Astrocyte (in vitro differentiated cells and primary cell): Measurements from ENCODE around the gene EPHA6. TPM values are rescaled to one million over a fixed set of nuclear protein-coding genes. Genes with fewer than 3 reads are reported as not detected.
"Not testable (repeated sequence)": the region's sequence is repeated elsewhere in the genome, so short reads cannot be mapped to it uniquely, and the experiment has no call there.

ENCODE experiments used
- DNase-seq: peaks from one replicate; pipeline ENCODE4 v3.0.0-alpha.2; 2010; ENCODE audit warnings: low read depth
- FAIRE-seq: peaks from 2 replicates; lab custom pipeline; 2011; peaks lifted over from hg19 to GRCh38; lab: Jason Lieb, UNC
- H2AFZ ChIP-seq: 2 replicates; pipeline ENCODE4 v1.6.0; 2012; ENCODE audit warnings: low read depth, low read length, inconsistent platforms
- H3K27ac ChIP-seq: 2 replicates; pipeline ENCODE4 v1.5.1; 2011; ENCODE audit warnings: low read depth, low read length, inconsistent platforms
- H3K27me3 ChIP-seq: 2 replicates; pipeline ENCODE4 v1.6.0; 2011; ENCODE audit warnings: low read length, inconsistent platforms; ENCODE audit not compliant: insufficient read depth
- H3K36me3 ChIP-seq: 2 replicates; pipeline ENCODE4 v1.5.1; 2011; ENCODE audit warnings: low read length, inconsistent platforms; ENCODE audit not compliant: insufficient read depth
- H3K4me1 ChIP-seq: 2 replicates; pipeline ENCODE4 v1.5.1; 2011; ENCODE audit warnings: low read length, inconsistent platforms; ENCODE audit not compliant: insufficient read depth
- H3K4me2 ChIP-seq: 2 replicates; pipeline ENCODE4 v1.6.0; 2012; ENCODE audit warnings: low read length, inconsistent platforms
- H3K4me3 ChIP-seq: 2 replicates; pipeline ENCODE4 v1.5.1; 2011; ENCODE audit warnings: low read depth, mild to moderate bottlenecking, low read length, inconsistent platforms; ENCODE audit not compliant: insufficient read depth
- H3K79me2 ChIP-seq: 2 replicates; pipeline ENCODE4 v1.6.0; 2012; ENCODE audit warnings: mild to moderate bottlenecking, low read length, inconsistent platforms; ENCODE audit not compliant: insufficient read depth
- H3K9ac ChIP-seq: 2 replicates; pipeline ENCODE4 v1.6.0; 2012; ENCODE audit warnings: mild to moderate bottlenecking, low read length, inconsistent platforms
- H3K9me3 ChIP-seq: 2 replicates; pipeline ENCODE4 v1.5.1; 2012; ENCODE audit warnings: low read depth, mild to moderate bottlenecking, low read length, inconsistent platforms; ENCODE audit not compliant: insufficient read depth
- H4K20me1 ChIP-seq: 2 replicates; pipeline ENCODE4 v1.6.0; 2012; ENCODE audit warnings: low read length, inconsistent platforms; ENCODE audit not compliant: insufficient read depth
- H3K27ac Mint-ChIP-seq: one replicate; pipeline ENCODE4 v1.8.0; 2021; ENCODE audit warnings: mild to moderate bottlenecking, mixed read lengths; ENCODE audit not compliant: unreplicated experiment
- H3K27me3 Mint-ChIP-seq: one replicate; pipeline ENCODE4 v1.8.0; 2021; ENCODE audit warnings: low read depth, mixed read lengths; ENCODE audit not compliant: unreplicated experiment
- H3K36me3 Mint-ChIP-seq: one replicate; pipeline ENCODE4 v1.8.0; 2021; ENCODE audit warnings: low read depth, mixed read lengths; ENCODE audit not compliant: unreplicated experiment
- H3K4me1 Mint-ChIP-seq: one replicate; pipeline ENCODE4 v1.8.0; 2021; ENCODE audit warnings: low read depth, mixed read lengths; ENCODE audit not compliant: unreplicated experiment
- H3K4me3 Mint-ChIP-seq: one replicate; pipeline ENCODE4 v1.8.0; 2021; ENCODE audit warnings: mild to moderate bottlenecking, moderate library complexity, mixed read lengths; ENCODE audit not compliant: unreplicated experiment
- H3K9me3 Mint-ChIP-seq: one replicate; pipeline ENCODE4 v1.8.0; 2021; ENCODE audit warnings: mild to moderate bottlenecking, mixed read lengths; ENCODE audit not compliant: unreplicated experiment
- EZH2 ChIP-seq: IDR thresholded peaks from 2 replicates; pipeline ENCODE4 v1.6.1; 2012; ENCODE audit warnings: mild to moderate bottlenecking, low read length, inconsistent platforms; ENCODE audit not compliant: insufficient read depth
- total RNA-seq: library from RNA; stranded (reverse); gene quantifications from 2 replicates; pipeline ENCODE4 v1.2.1, GENCODE V29; 2021
- TF ChIP-seq, protein P1 (sequence below): IDR thresholded peaks from 2 replicates; pipeline ENCODE4 v1.5.1; 2011; ENCODE audit warnings: low read depth, mild to moderate bottlenecking, inconsistent platforms, low read length, moderate library complexity; ENCODE audit not compliant: insufficient read depth

EPHA6 gene
- total RNA-seq, 1 donor from 2014 or later, result 1.7 TPM

DNA sequence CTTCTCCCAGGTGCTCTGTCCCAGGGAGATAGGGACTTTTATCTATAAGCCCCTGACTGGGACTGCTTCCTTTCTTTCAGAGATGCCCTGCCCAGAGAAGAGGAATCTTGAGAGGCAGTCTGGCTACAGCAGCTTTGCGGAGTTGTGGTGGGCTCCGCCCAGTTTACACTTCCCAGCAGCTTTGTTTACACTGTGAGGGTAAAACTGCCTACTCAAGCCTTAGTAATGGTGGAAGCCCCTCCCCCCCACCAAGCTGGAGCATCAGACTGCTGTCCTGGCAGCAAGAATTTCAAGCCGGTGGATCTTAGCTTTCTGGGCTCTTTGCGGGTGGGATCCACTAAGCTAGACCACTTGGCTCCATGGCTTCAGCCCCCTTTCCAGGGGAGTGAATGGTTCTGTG lies 696.4 kb downstream of the EPHA6 start:
- Histone ChIP-seq H3K4me1 (no peaks in the 10 kb centered on the region), H3K79me2 (no peaks in the 10 kb centered on the region), H3K27ac (no peak overlapping the region), H3K4me2 (no peak overlapping the region), H3K4me3 (no peak overlapping the region), H3K9ac (no peak overlapping the region), H3K36me3 (no peaks in the 10 kb centered on the region), H3K9me3 (no peaks in the 10 kb centered on the region), H2AFZ (no peak overlapping the region), H4K20me1 (no peaks in the 10 kb centered on the region), H3K27me3 (no peaks in the 10 kb centered on the region)
- no peak for DNase-seq
- Mint-ChIP-seq H3K9me3 (peaks cover 3% of the 10 kb centered on the region), H3K27me3 (peaks cover 2% of the 10 kb centered on the region), H3K4me1 (no peaks in the 10 kb centered on the region), H3K27ac (no peak overlapping the region), H3K36me3 (no peaks in the 10 kb centered on the region), H3K4me3 (no peak overlapping the region)
- no peak for FAIRE-seq
- TF ChIP-seq, protein P1, sequence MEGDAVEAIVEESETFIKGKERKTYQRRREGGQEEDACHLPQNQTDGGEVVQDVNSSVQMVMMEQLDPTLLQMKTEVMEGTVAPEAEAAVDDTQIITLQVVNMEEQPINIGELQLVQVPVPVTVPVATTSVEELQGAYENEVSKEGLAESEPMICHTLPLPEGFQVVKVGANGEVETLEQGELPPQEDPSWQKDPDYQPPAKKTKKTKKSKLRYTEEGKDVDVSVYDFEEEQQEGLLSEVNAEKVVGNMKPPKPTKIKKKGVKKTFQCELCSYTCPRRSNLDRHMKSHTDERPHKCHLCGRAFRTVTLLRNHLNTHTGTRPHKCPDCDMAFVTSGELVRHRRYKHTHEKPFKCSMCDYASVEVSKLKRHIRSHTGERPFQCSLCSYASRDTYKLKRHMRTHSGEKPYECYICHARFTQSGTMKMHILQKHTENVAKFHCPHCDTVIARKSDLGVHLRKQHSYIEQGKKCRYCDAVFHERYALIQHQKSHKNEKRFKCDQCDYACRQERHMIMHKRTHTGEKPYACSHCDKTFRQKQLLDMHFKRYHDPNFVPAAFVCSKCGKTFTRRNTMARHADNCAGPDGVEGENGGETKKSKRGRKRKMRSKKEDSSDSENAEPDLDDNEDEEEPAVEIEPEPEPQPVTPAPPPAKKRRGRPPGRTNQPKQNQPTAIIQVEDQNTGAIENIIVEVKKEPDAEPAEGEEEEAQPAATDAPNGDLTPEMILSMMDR, result no peak
- TF ChIP-seq EZH2, result no peak

DNA sequence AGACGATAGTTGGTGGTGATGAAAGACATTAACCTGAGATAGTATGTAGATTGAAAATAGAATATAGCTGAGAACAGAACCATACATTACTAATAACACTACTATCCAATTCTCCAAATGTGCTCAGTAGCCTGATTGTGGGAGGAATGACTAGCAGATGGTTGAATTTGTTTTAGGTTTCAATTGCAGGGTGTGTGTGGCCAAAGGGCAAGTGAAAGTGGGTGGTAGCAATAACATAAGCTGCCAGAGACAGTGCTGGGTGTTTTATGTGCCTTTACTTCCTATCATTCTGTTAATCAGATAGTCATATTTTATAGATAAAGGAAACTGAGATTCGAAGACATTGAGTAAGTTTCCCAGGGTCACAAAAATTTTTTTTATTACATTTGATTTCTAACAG lies 700.7 kb downstream of the EPHA6 start:
- no peak for FAIRE-seq
- no peak overlapping the region for H2AFZ ChIP-seq

DNA sequence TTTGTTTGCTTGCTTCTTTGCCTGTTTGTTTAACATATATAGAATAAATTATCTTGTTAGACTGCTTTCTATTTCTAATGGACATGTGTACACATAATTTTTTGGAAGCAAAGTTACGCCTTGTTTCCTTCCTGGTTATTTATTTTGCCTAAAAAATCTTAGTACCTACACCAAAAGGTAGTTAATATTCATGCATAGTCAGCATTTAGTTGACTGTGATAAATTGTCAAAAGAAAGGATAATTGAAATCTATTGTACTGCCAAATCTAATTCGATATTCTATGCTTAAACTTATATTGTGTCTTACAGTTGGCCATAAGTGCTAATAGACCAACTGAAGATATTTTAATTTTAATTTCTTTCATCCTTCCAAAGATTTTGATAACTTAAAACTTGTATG lies 716.3 kb downstream of the EPHA6 start:
- Mint-ChIP-seq H3K36me3 (no peaks in the 10 kb centered on the region), H3K27me3 (no peaks in the 10 kb centered on the region), H3K4me3 (no peak overlapping the region), H3K9me3 (no peaks in the 10 kb centered on the region), H3K4me1 (no peaks in the 10 kb centered on the region), H3K27ac (no peak overlapping the region)
- no peaks in the 10 kb centered on the region for H3K36me3 ChIP-seq
- no peaks in the 10 kb centered on the region for H3K4me1 ChIP-seq
- no peak overlapping the region for H3K4me3 ChIP-seq
- no peak for DNase-seq
- H4K20me1 ChIP-seq, result no peaks in the 10 kb centered on the region
- no peaks in the 10 kb centered on the region for H3K9me3 ChIP-seq
- no peaks in the 10 kb centered on the region for H3K79me2 ChIP-seq
- no peak overlapping the region for H3K27ac ChIP-seq
- TF ChIP-seq, protein P1, result no peak
- no peak for TF ChIP-seq EZH2
- H3K4me2 ChIP-seq, result no peak overlapping the region
- H3K27me3 ChIP-seq, result no peaks in the 10 kb centered on the region
- FAIRE-seq, result no peak
- no peak overlapping the region for H3K9ac ChIP-seq
- H2AFZ ChIP-seq, result no peak overlapping the region

More for the DNA sequence above, 700.7 kb downstream of the EPHA6 start:
- no peaks in the 10 kb centered on the region for H3K9me3 ChIP-seq
- DNase-seq, result no peak
- no peaks in the 10 kb centered on the region for H3K27me3 ChIP-seq
- Mint-ChIP-seq H3K9me3 (peaks cover 2% of the 10 kb centered on the region), H3K36me3 (no peaks in the 10 kb centered on the region), H3K4me1 (no peaks in the 10 kb centered on the region), H3K4me3 (no peak overlapping the region), H3K27me3 (peaks cover 2% of the 10 kb centered on the region), H3K27ac (no peak overlapping the region)
- H3K9ac ChIP-seq, result no peak overlapping the region
- H3K4me1 ChIP-seq, result no peaks in the 10 kb centered on the region
- TF ChIP-seq, protein P1, result no peak
- no peak for TF ChIP-seq EZH2
- no peaks in the 10 kb centered on the region for H3K79me2 ChIP-seq
- no peaks in the 10 kb centered on the region for H3K36me3 ChIP-seq
- no peaks in the 10 kb centered on the region for H4K20me1 ChIP-seq
- H3K4me3 ChIP-seq, result no peak overlapping the region
- H3K27ac ChIP-seq, result no peak overlapping the region
- H3K4me2 ChIP-seq, result no peak overlapping the region

DNA sequence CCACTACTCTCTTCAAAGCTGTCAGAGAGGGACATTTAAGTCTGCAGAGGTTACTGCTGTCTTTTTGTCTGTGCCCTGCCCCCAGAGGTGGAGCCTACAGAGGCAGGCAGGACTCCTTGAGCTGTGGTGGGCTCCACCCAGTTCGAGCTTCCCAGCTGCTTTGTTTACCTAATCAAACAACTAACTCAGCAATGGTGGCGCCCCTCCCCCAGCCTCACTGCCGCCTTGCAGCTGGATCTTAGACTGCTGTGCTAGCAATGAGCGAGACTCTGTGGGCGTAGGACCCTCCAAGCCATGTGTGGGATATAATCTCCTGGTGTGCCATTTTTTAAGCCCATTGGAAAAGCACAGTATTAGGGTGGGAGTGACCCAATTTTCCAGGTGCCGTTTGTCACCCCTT lies 733.2 kb downstream of the EPHA6 start:
- not testable (repeated sequence) for H3K9me3 Mint-ChIP-seq, DNase-seq, H3K79me2 ChIP-seq, H4K20me1 ChIP-seq, H3K27ac Mint-ChIP-seq, H3K27me3 Mint-ChIP-seq, H2AFZ ChIP-seq, H3K9ac ChIP-seq, H3K4me1 ChIP-seq, H3K4me1 Mint-ChIP-seq, H3K36me3 Mint-ChIP-seq, H3K27me3 ChIP-seq, H3K36me3 ChIP-seq, FAIRE-seq, H3K9me3 ChIP-seq, H3K4me3 Mint-ChIP-seq, H3K27ac ChIP-seq, H3K4me2 ChIP-seq, H3K4me3 ChIP-seq
